ENCODE measurements around the gene FBXW12. TPM values are rescaled to one million over a fixed set of nuclear protein-coding genes. Genes with fewer than 3 reads are reported as not detected.

Gene FBXW12
- total and polyA plus RNA-seq, 2 donors (not counting 1 experiment from before 2014, with no cell fraction given) = not detected

DNA sequence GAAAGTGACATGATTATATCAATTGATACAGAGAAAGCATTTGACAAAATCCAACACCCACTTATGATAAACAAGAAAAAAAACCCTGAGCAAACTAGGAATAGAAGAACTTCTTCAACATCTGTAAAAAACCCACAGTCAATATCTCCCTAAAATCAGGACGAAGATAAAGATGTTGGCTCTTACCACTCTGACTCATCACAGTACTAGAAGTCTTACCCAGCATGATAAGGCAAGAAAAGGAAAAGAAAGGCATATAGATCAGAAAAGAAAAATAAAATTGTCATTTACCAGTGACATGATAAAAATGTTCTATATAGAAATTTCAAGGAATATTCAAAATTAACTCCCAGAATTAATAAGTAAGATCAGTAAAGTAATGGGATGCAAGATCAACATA lies 7.2 kb upstream of the FBXW12 start:
- intact Hi-C loops (cut with micrococcal nuclease) = loop anchor here (10.0 kb wide), 1 partner anchor 80 kb away; no protein-coding TSS in a partner anchor
- Histone ChIP-seq H3K4me1 (ENCODE audit: control insufficient read depth in 2 of 2, insufficient read depth in 2 of 2, low read length in 2 of 2) (no peaks in the 10 kb centered on the region), H4K20me1 (ENCODE audit: control insufficient read depth, insufficient read depth, low read length, poor library complexity, severe bottlenecking) (no peaks in the 10 kb centered on the region), H3K9me3 (ENCODE audit: control extremely low read depth in 1 of 3, control insufficient read depth in 2 of 3, insufficient read depth in 1 of 3, low read length in 2 of 3) (peaks cover 0 to 13% (median 0%) of the 10 kb centered on the region in 3 donors), H3K27me3 (replicated peaks in 1 of 4; ENCODE audit: control extremely low read depth in 1 of 4, control insufficient read depth in 3 of 4, insufficient read depth in 4 of 4, low read length in 3 of 4) (no peaks in the 10 kb centered on the region), H3K9ac (ENCODE audit: low read length) (no peak overlapping the region), H3K36me3 (replicated peaks in 1 of 2; ENCODE audit: control extremely low read depth in 1 of 2, control insufficient read depth in 1 of 2, extremely low read depth in 1 of 2, insufficient read depth in 2 of 2, low read length in 1 of 2) (no peaks in the 10 kb centered on the region), H3K4me2 (replicated peaks; ENCODE audit: low read depth, low read length, poor library complexity, severe bottlenecking) (no peak overlapping the region), H2AFZ (ENCODE audit: insufficient read depth, low read depth, low read length, poor library complexity, severe bottlenecking) (no peak overlapping the region), H3K4me3 (ENCODE audit: control extremely low read depth in 1 of 5, extremely low read depth in 1 of 5, insufficient read depth in 1 of 5, low read depth in 2 of 5, low read length in 4 of 5) (no peak overlapping the region), H3K27ac (ENCODE audit: low read length in 2 of 2) (no peak overlapping the region), H3K79me2 (ENCODE audit: control insufficient read depth, insufficient read depth, low read length) (no peaks in the 10 kb centered on the region)
- POLR2A ChIA-PET = no interaction called here
- WGBS (ENCODE audit: insufficient coverage) = no CpG with 5 or more reads among the region's 1 CpG
- Mint-ChIP-seq H3K4me3 (no peak overlapping the region), H3K27me3 (peaks cover 4% of the 10 kb centered on the region), H3K9me3 (ENCODE audit: insufficient read depth) (peaks cover 11% of the 10 kb centered on the region), H3K4me1 (no peaks in the 10 kb centered on the region), H3K27ac (no peak overlapping the region)
- ATAC-seq (ENCODE audit: low read depth) (no peak), DNase-seq (no peak)
- TF ChIP-seq CTCF (IDR thresholded peaks at IDR 0.05) = no peak
- no peak for TF ChIP-seq EZH2 (IDR thresholded peaks at IDR 0.05; ENCODE audit: borderline replicate concordance, insufficient read depth, low read depth, low read length, poor library complexity, severe bottlenecking)
- CTCF ChIA-PET = no interaction called here

GRCh38 chr3:48367201-48367600 lies 4.8 kb upstream of the FBXW12 start:
- Histone ChIP-seq H3K4me2 (replicated peaks; ENCODE audit: low read depth, low read length, poor library complexity, severe bottlenecking) (no peak overlapping the region), H3K9ac (ENCODE audit: low read length) (no peak overlapping the region), H3K79me2 (ENCODE audit: control insufficient read depth, insufficient read depth, low read length) (no peaks in the 10 kb centered on the region), H3K27me3 (replicated peaks in 1 of 4; ENCODE audit: control extremely low read depth in 1 of 4, control insufficient read depth in 3 of 4, insufficient read depth in 4 of 4, low read length in 3 of 4) (no peaks in the 10 kb centered on the region), H3K4me1 (ENCODE audit: control insufficient read depth in 2 of 2, insufficient read depth in 2 of 2, low read length in 2 of 2) (no peaks in the 10 kb centered on the region), H3K4me3 (ENCODE audit: control extremely low read depth in 1 of 5, extremely low read depth in 1 of 5, insufficient read depth in 1 of 5, low read depth in 2 of 5, low read length in 4 of 5) (no peak overlapping the region), H3K36me3 (replicated peaks in 1 of 2; ENCODE audit: control extremely low read depth in 1 of 2, control insufficient read depth in 1 of 2, extremely low read depth in 1 of 2, insufficient read depth in 2 of 2, low read length in 1 of 2) (no peaks in the 10 kb centered on the region), H3K9me3 (ENCODE audit: control extremely low read depth in 1 of 3, control insufficient read depth in 2 of 3, insufficient read depth in 1 of 3, low read length in 2 of 3) (peaks cover 0 to 4% (median 0%) of the 10 kb centered on the region in 3 donors), H2AFZ (ENCODE audit: insufficient read depth, low read depth, low read length, poor library complexity, severe bottlenecking) (no peak overlapping the region), H4K20me1 (ENCODE audit: control insufficient read depth, insufficient read depth, low read length, poor library complexity, severe bottlenecking) (no peaks in the 10 kb centered on the region), H3K27ac (ENCODE audit: low read length in 2 of 2) (no peak overlapping the region)
- Mint-ChIP-seq H3K9me3 (ENCODE audit: insufficient read depth) (peaks cover 2% of the 10 kb centered on the region), H3K4me3 (no peak overlapping the region), H3K27me3 (no peaks in the 10 kb centered on the region), H3K4me1 (no peaks in the 10 kb centered on the region), H3K27ac (no peak overlapping the region)
- ChIA-PET POLR2A (interaction anchor here (0.6 kb wide), 1 partner anchor 676 kb away, joined by 6 read pairs; no protein-coding TSS in a partner anchor), CTCF (interaction anchor here (0.6 kb wide), 1 partner anchor 112 kb away, joined by 3 read pairs; no protein-coding TSS in a partner anchor)
- ATAC-seq (ENCODE audit: low read depth) (no peak), DNase-seq (no peak)
- no peak for TF ChIP-seq EZH2 (IDR thresholded peaks at IDR 0.05; ENCODE audit: borderline replicate concordance, insufficient read depth, low read depth, low read length, poor library complexity, severe bottlenecking)
- TF ChIP-seq CTCF (IDR thresholded peaks at IDR 0.05) = no peak
- intact Hi-C loops (cut with micrococcal nuclease) = loop anchor here (10.0 kb wide), 1 partner anchor 82 kb away; no protein-coding TSS in a partner anchor

Data from B cell (primary cell).